Right atrium auricular region (tissue), 2 donors: ENCODE measurements around the gene ITPR1. TPM values are rescaled to one million over a fixed set of nuclear protein-coding genes. Genes with fewer than 3 reads are reported as not detected.

Source experiments
- DNase-seq: peaks from one replicate; pipeline ENCODE4 v3.0.0-alpha.2; 2019; ENCODE audit warnings: low spot score
- H3K27ac ChIP-seq, 2 donors: fragments of 200-600 bp; sonication (generic); 1 replicate in 1 of 2; 2 replicates in 1 of 2; pipeline ENCODE4 v1.5.1; 2016 to 2019
- H3K27me3 ChIP-seq, 2 donors: fragments of 200-600 bp; sonication (generic); one replicate each; pipeline versions ENCODE4 v1.5.1 to v1.6.0; 2017 to 2019
- H3K36me3 ChIP-seq: fragments of 200-600 bp; sonication (generic); one replicate; pipeline ENCODE4 v1.5.1; 2016
- H3K4me1 ChIP-seq, 2 donors: fragments of 200-600 bp; sonication (generic); one replicate each; pipeline versions ENCODE4 v1.5.1 to v1.6.0; 2017 to 2019
- H3K4me3 ChIP-seq, 2 donors: fragments of 200-600 bp; sonication (generic); 1 replicate in 1 of 2; 2 replicates in 1 of 2; pipeline ENCODE4 v1.5.1; 2017 to 2019; ENCODE audit warnings: mild to moderate bottlenecking in 1 of 2, moderate library complexity in 1 of 2
- H3K9me3 ChIP-seq, 2 donors: fragments of 200-600 bp; sonication (generic); one replicate each; pipeline ENCODE4 v1.5.1; 2019
- CTCF ChIP-seq, 2 donors: fragments of 200-600 bp; sonication (generic); IDR thresholded peaks; one replicate each; pipeline ENCODE4 v1.5.1; 2019; ENCODE audit warnings: antibody characterized with exemption in 2 of 2
- total RNA-seq, 2 donors: library from RNA; depleted of rRNA; stranded (reverse); fragments of >200 nt; gene quantifications; one replicate each; pipeline ENCODE4 v1.1.0, GENCODE V29; 2016

ITPR1 gene
- total RNA-seq, 2 donors from 2014 or later = 36.7 to 42.5 TPM

GRCh38 chr3:4888913-4889846 is 396.0 kb downstream of the ITPR1 start:
- no peak for DNase-seq
- Histone ChIP-seq H3K9me3 (no peaks in the 10 kb centered on the region), H3K27me3 (no peaks in the 10 kb centered on the region), H3K4me3 (no peak overlapping the region), H3K4me1 (peaks cover 0 to 8% of the 10 kb centered on the region in 2 donors), H3K36me3 (no peaks in the 10 kb centered on the region), H3K27ac (no peak overlapping the region)
- no peak for TF ChIP-seq CTCF (IDR thresholded peaks at IDR 0.05)

GRCh38 chr3:4889896-4890295 is 396.7 kb downstream of the ITPR1 start:
- TF ChIP-seq CTCF (IDR thresholded peaks at IDR 0.05) = no peak
- no peaks in the 10 kb centered on the region for H3K9me3 ChIP-seq

GRCh38 chr3:4894891-4895530 is 401.9 kb downstream of the ITPR1 start:
- DNase-seq = no peak
- Histone ChIP-seq H3K36me3 (no peaks in the 10 kb centered on the region), H3K9me3 (no peaks in the 10 kb centered on the region), H3K27me3 (no peaks in the 10 kb centered on the region), H3K27ac (no peak overlapping the region), H3K4me3 (no peak overlapping the region), H3K4me1 (peaks cover 0 to 5% of the 10 kb centered on the region in 2 donors)
- TF ChIP-seq CTCF (IDR thresholded peaks at IDR 0.05) = no peak

More at GRCh38 chr3:4889896-4890295, 396.7 kb downstream of the ITPR1 start:
- no peak for DNase-seq
- Histone ChIP-seq H3K4me3 (no peak overlapping the region), H3K4me1 (peaks cover 0 to 8% of the 10 kb centered on the region in 2 donors), H3K27ac (no peak overlapping the region), H3K27me3 (no peaks in the 10 kb centered on the region), H3K36me3 (no peaks in the 10 kb centered on the region)

GRCh38 chr3:4895838-4896237 is 402.7 kb downstream of the ITPR1 start:
- Histone ChIP-seq H3K4me1 (peaks cover 0 to 5% of the 10 kb centered on the region in 2 donors), H3K27me3 (no peaks in the 10 kb centered on the region), H3K4me3 (no peak overlapping the region), H3K27ac (no peak overlapping the region), H3K9me3 (no peaks in the 10 kb centered on the region), H3K36me3 (no peaks in the 10 kb centered on the region)
- TF ChIP-seq CTCF (IDR thresholded peaks at IDR 0.05) = no peak
- no peak for DNase-seq

Other genes starting within 250 kb of the ITPR1 start
- 10 to 100 TPM; 13.5 to 18.5 TPM for gene SETMAR, start 190.0 kb upstream of the ITPR1 start, total RNA-seq
- gene SUMF1, start 26.1 kb upstream of the ITPR1 start, total RNA-seq = 10 to 100 TPM; 12.1 to 22.6 TPM